Endothelial cell (in vitro differentiated cells): ENCODE data around the gene RIPK1. TPM values are rescaled to one million over a fixed set of nuclear protein-coding genes. Genes with fewer than 3 reads are reported as not detected.
"Not testable (repeated sequence)": the region's sequence is repeated elsewhere in the genome, so short reads cannot be mapped to it uniquely, and the experiment has no call there.

Experiments used
- DNase-seq: peaks from one replicate; pipeline ENCODE4 v3.0.0; 2021; ENCODE audit warnings: low spot score
- H3K27ac Mint-ChIP-seq: one replicate; pipeline ENCODE4 v1.8.0; 2021; ENCODE audit warnings: mixed read lengths, inconsistent platforms; ENCODE audit not compliant: unreplicated experiment
- H3K27me3 Mint-ChIP-seq: one replicate; pipeline ENCODE4 v1.8.0; 2021; ENCODE audit warnings: mild to moderate bottlenecking, moderate library complexity, mixed read lengths, inconsistent platforms; ENCODE audit not compliant: unreplicated experiment
- H3K36me3 Mint-ChIP-seq: one replicate; pipeline ENCODE4 v1.8.0; 2021; ENCODE audit warnings: mild to moderate bottlenecking, low read depth, mixed read lengths, inconsistent platforms; ENCODE audit not compliant: unreplicated experiment
- H3K4me1 Mint-ChIP-seq: one replicate; pipeline ENCODE4 v1.8.0; 2021; ENCODE audit warnings: mild to moderate bottlenecking, mixed read lengths, inconsistent platforms; ENCODE audit not compliant: unreplicated experiment
- H3K4me3 Mint-ChIP-seq: one replicate; pipeline ENCODE4 v1.8.0; 2021; ENCODE audit warnings: mild to moderate bottlenecking, mixed read lengths, inconsistent platforms; ENCODE audit not compliant: unreplicated experiment
- H3K9me3 Mint-ChIP-seq: one replicate; pipeline ENCODE4 v1.8.0; 2021; ENCODE audit warnings: mixed read lengths, inconsistent platforms; ENCODE audit not compliant: unreplicated experiment
- total RNA-seq: library from RNA; stranded (reverse); fragmentation: NEBNext Ultra II Directional; extraction: Animal tissue kit (Norgen Biotek cat#: 25700); gene quantifications from one replicate; pipeline ENCODE4 v1.2.1, GENCODE V29; 2021; ENCODE audit not compliant: unreplicated experiment
- TF ChIP-seq, protein P1 (sequence below): fragments of 200-600 bp; sonication (generic); IDR thresholded peaks from one replicate; pipeline ENCODE4 v1.5.0; 2021; ENCODE audit warnings: antibody characterized with exemption; ENCODE audit not compliant: unreplicated experiment

Gene RIPK1
- total RNA-seq, 1 donor from 2014 or later, result 34.7 TPM

DNA sequence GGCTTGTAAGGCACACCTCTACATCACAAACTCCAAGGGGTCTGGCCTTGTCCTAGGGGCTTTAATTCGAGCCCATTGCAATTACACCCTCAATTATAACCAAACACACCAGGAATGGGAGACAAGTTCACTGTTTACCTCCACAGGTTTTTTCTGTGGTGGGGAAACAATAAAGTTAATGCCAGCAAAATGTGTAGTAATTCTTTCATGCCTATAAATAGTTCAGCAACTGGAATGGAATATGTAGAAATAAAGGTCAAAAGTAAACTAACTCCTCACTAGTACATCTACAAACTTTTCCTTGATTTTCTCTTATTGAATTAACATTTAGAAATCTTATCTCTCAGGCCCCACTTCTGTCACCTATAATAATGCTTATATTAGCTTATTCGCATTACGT is 27.1 kb upstream of the RIPK1 start:
- no peak for DNase-seq
- Mint-ChIP-seq H3K9me3 (no peaks in the 10 kb centered on the region), H3K4me3 (no peak overlapping the region), H3K4me1 (peaks cover 25% of the 10 kb centered on the region), H3K27ac (peak overlapping the region; percentile 54), H3K27me3 (peaks cover 5% of the 10 kb centered on the region), H3K36me3 (no peaks in the 10 kb centered on the region)
- TF ChIP-seq, protein P1, sequence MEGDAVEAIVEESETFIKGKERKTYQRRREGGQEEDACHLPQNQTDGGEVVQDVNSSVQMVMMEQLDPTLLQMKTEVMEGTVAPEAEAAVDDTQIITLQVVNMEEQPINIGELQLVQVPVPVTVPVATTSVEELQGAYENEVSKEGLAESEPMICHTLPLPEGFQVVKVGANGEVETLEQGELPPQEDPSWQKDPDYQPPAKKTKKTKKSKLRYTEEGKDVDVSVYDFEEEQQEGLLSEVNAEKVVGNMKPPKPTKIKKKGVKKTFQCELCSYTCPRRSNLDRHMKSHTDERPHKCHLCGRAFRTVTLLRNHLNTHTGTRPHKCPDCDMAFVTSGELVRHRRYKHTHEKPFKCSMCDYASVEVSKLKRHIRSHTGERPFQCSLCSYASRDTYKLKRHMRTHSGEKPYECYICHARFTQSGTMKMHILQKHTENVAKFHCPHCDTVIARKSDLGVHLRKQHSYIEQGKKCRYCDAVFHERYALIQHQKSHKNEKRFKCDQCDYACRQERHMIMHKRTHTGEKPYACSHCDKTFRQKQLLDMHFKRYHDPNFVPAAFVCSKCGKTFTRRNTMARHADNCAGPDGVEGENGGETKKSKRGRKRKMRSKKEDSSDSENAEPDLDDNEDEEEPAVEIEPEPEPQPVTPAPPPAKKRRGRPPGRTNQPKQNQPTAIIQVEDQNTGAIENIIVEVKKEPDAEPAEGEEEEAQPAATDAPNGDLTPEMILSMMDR, result no peak

DNA sequence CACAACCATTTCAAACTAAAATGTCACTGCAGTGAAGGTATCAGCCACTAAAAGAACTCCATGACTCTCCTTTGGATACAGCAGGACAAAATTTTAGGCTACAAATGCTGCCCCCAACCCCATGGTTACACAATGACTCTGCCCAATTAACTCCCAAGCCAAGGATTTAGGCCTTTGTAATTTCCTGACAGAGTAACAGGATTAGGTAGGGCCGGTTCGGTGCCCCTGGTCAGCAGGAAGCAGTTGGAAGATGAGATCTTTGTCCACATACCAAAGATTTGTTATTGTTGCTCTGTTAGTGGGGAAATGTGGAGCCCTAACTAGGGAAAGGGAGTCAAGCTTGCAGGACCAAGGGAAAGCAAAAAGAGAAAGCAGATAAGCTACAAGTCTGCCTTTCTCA is 26.7 kb upstream of the RIPK1 start:
- Mint-ChIP-seq H3K9me3 (no peaks in the 10 kb centered on the region), H3K27ac (peak overlapping the region; percentile 54), H3K36me3 (no peaks in the 10 kb centered on the region), H3K27me3 (peaks cover 5% of the 10 kb centered on the region), H3K4me3 (no peak overlapping the region), H3K4me1 (peaks cover 20% of the 10 kb centered on the region)
- TF ChIP-seq, protein P1, result no peak
- no peak for DNase-seq

DNA sequence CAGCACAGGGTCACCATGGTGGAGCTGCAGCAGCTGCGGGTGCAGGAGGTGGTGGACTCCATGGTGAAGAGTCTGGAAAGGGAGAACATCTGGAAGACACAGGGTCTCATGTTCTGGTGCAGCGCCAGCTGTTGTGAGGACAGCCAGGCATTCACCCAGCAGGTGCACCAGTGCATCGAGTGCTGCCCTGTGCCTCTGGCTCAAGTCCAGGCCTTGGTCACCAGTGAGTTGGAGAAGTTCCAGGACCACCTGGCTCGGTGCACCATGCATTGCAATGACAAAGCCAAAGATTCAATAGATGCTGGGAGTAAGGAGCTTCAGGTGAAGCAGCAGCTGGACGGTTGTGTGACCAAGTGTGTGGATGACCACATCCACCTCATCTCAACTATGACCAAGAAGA is 22.9 kb upstream of the RIPK1 start:
- Mint-ChIP-seq H3K27me3 (peaks cover 3% of the 10 kb centered on the region), H3K4me1 (peaks cover 20% of the 10 kb centered on the region), H3K36me3 (no peaks in the 10 kb centered on the region), H3K27ac (no peak overlapping the region), H3K9me3 (no peaks in the 10 kb centered on the region), H3K4me3 (no peak overlapping the region)
- TF ChIP-seq, protein P1, result no peak
- DNase-seq, result no peak

DNA sequence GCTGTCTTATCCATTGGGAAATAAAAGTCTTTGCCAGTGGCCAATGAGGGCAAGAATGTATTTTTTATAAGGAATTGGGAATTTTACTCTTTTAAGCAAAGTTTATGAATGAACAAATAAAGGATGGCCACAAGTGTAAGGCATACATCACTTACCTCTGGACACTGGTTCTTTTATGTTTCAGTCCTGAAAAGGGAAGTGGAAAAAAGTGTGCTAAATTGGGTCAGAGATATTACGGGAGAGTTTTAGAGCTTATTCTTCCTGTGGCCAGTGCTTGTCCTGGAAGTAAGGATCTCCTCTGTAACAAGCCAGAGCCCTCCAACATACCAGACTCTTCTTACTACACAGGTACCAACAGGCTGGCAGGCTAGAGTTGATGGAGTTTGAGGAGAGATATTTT is 22.5 kb upstream of the RIPK1 start:
- no peaks in the 10 kb centered on the region for H3K36me3 Mint-ChIP-seq
- peaks cover 3% of the 10 kb centered on the region for H3K27me3 Mint-ChIP-seq
- no peaks in the 10 kb centered on the region for H3K9me3 Mint-ChIP-seq
- TF ChIP-seq, protein P1, result no peak
- no peak for DNase-seq
- H3K4me1 Mint-ChIP-seq, result peaks cover 20% of the 10 kb centered on the region
- no peak overlapping the region for H3K27ac Mint-ChIP-seq
- H3K4me3 Mint-ChIP-seq, result no peak overlapping the region

DNA sequence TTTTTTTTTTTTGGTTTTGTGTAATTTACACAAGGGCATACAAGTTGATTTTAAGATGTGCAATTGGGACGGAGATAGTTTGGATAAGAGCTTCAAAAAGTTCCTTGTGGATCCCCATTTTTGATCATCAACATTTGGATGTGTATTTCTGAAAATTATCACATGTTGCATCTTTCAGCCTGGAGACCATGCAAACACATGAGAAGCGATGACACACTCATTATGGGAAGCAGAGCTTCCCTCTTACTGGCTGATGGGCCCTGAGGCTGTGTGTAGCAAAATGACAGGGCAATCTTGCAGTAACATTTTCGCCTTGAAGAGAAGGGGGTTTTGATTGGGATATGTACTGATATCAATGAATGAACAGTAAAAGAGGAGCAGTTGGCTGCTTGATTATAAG is 22.0 kb upstream of the RIPK1 start:
- peaks cover 3% of the 10 kb centered on the region for H3K27me3 Mint-ChIP-seq
- H3K4me1 Mint-ChIP-seq, result peaks cover 14% of the 10 kb centered on the region
- H3K27ac Mint-ChIP-seq, result no peak overlapping the region
- TF ChIP-seq, protein P1, result no peak
- no peak overlapping the region for H3K4me3 Mint-ChIP-seq
- DNase-seq, result no peak
- no peaks in the 10 kb centered on the region for H3K9me3 Mint-ChIP-seq
- no peaks in the 10 kb centered on the region for H3K36me3 Mint-ChIP-seq

DNA sequence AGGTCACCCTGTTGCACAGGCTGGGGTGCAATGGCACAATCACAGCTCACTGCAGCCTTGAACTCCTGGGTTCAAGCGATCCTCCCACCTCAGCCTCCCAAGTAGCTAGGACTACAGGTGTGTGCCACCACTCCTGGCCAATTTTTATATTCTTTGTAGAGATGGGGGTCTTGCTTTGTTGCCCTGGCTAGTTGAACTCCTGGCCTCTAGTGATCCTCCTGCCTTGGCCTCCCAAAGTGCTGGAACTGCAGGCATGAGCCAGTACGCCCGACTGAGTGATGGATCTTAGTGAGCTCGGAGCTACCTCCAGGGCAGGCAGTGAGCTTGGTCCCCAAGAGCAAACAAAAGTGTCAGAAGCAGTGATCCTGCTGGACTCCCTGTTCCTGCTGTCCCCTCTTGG is 20.3 kb upstream of the RIPK1 start:
- H3K27me3 Mint-ChIP-seq, H3K9me3 Mint-ChIP-seq, H3K36me3 Mint-ChIP-seq, H3K4me3 Mint-ChIP-seq, H3K27ac Mint-ChIP-seq, DNase-seq, H3K4me1 Mint-ChIP-seq: not testable (repeated sequence)
